ENCODE measurements around the gene FAM81A. TPM values are rescaled to one million over a fixed set of nuclear protein-coding genes. Genes with fewer than 3 reads are reported as not detected.
"Not testable (repeated sequence)": the region's sequence is repeated elsewhere in the genome, so short reads cannot be mapped to it uniquely, and the experiment has no call there.

The FAM81A gene
- under 0.01 and 0.06 TPM in 2 replicates for total RNA-seq (2014; rRNA removed)
- 0.39 TPM for polyA plus RNA-seq (2012)

- peak; percentile 54 for DNase-seq (ENCODE audit: low read depth)
Measured at GRCh38 chr15:59437817-59438624, at the start of gene FAM81A. Gene FAM81A (plus strand): TSS chr15:59438186. CDS start chr15:59458627, 20,441 bp downstream.

- DNase-seq (ENCODE audit: low read depth) = peak; percentile 36
Measured at GRCh38 chr15:59388670-59389069, 49.3 kb upstream of the FAM81A start.

GRCh38 chr15:59392299-59392698, 45.7 kb upstream of the FAM81A start:
- no peak for DNase-seq (ENCODE audit: low read depth)

- no peak for DNase-seq (ENCODE audit: low read depth)
Measured at GRCh38 chr15:59394166-59394661, 43.8 kb upstream of the FAM81A start.

- DNase-seq (ENCODE audit: low read depth) = no peak
Measured at GRCh38 chr15:59396211-59396610, 41.8 kb upstream of the FAM81A start.

GRCh38 chr15:59396679-59397078, 41.3 kb upstream of the FAM81A start:
- DNase-seq (ENCODE audit: low read depth) = no peak

GRCh38 chr15:59398220-59398619, 39.8 kb upstream of the FAM81A start:
- DNase-seq (ENCODE audit: low read depth) = no peak

GRCh38 chr15:59399465-59400102, 38.4 kb upstream of the FAM81A start:
- no peak for DNase-seq (ENCODE audit: low read depth)

- DNase-seq (ENCODE audit: low read depth) = no peak
Measured at GRCh38 chr15:59400103-59400813, 37.7 kb upstream of the FAM81A start.

GRCh38 chr15:59401051-59401823, 36.7 kb upstream of the FAM81A start:
- not testable (repeated sequence) for DNase-seq (ENCODE audit: low read depth)

GRCh38 chr15:59401824-59402569, 36.0 kb upstream of the FAM81A start:
- no peak for DNase-seq (ENCODE audit: low read depth)

GRCh38 chr15:59405079-59405478, 32.9 kb upstream of the FAM81A start:
- no peak for DNase-seq (ENCODE audit: low read depth)

GRCh38 chr15:59406446-59406845, 31.5 kb upstream of the FAM81A start:
- no peak for DNase-seq (ENCODE audit: low read depth)

GRCh38 chr15:59407946-59408345, 30.0 kb upstream of the FAM81A start:
- no peak for DNase-seq (ENCODE audit: low read depth)

GRCh38 chr15:59410391-59410896, 27.5 kb upstream of the FAM81A start:
- DNase-seq (ENCODE audit: low read depth) = no peak

GRCh38 chr15:59413577-59413976, 24.4 kb upstream of the FAM81A start:
- no peak for DNase-seq (ENCODE audit: low read depth)

GRCh38 chr15:59416816-59417215, 21.2 kb upstream of the FAM81A start:
- DNase-seq (ENCODE audit: low read depth) = no peak

- no peak for DNase-seq (ENCODE audit: low read depth)
Measured at GRCh38 chr15:59419170-59419569, 18.8 kb upstream of the FAM81A start.

- no peak for DNase-seq (ENCODE audit: low read depth)
Measured at GRCh38 chr15:59420108-59420507, 17.9 kb upstream of the FAM81A start.

- peak; percentile 11 for DNase-seq (ENCODE audit: low read depth)
Measured at GRCh38 chr15:59420986-59421618, 16.9 kb upstream of the FAM81A start.
